H9 (cell line): ENCODE measurements around the gene IL18R1. TPM values are rescaled to one million over a fixed set of nuclear protein-coding genes. Genes with fewer than 3 reads are reported as not detected.

ENCODE experiments used
- DNase-seq: peaks from one replicate; pipeline ENCODE4 v3.0.0-alpha.2; 2017
- H2AFZ ChIP-seq: one replicate; pipeline ENCODE4 v1.6.1; 2013; ENCODE audit warnings: mild to moderate bottlenecking, low read length, control low read depth, moderate library complexity
- H2AK5ac ChIP-seq: 2 replicates; pipeline ENCODE4 v1.6.1; 2013; ENCODE audit warnings: low read length, control low read depth, mixed read lengths; ENCODE audit not compliant: insufficient read length
- H2BK120ac ChIP-seq: one replicate; pipeline ENCODE4 v1.6.1; 2013; ENCODE audit warnings: low read depth, mild to moderate bottlenecking, low read length, control low read depth, inconsistent platforms; ENCODE audit not compliant: poor library complexity, severe bottlenecking
- H2BK12ac ChIP-seq: 2 replicates; pipeline ENCODE4 v1.6.1; 2013; ENCODE audit warnings: low read length, control low read depth, mixed read lengths, low read depth; ENCODE audit not compliant: insufficient read length
- H2BK15ac ChIP-seq: 2 replicates; pipeline ENCODE4 v1.6.1; 2013; ENCODE audit warnings: low read depth, low read length, control low read depth
- H2BK20ac ChIP-seq: one replicate; pipeline ENCODE4 v1.6.1; 2013; ENCODE audit warnings: low read depth, mild to moderate bottlenecking, low read length, control low read depth, inconsistent platforms; ENCODE audit not compliant: poor library complexity, severe bottlenecking
- H2BK5ac ChIP-seq: 2 replicates; pipeline ENCODE4 v1.6.1; 2013; ENCODE audit warnings: low read length, control low read depth, mixed read lengths; ENCODE audit not compliant: insufficient read length
- H3K14ac ChIP-seq: 2 replicates; pipeline ENCODE4 v1.6.1; 2013; ENCODE audit warnings: low read length, control low read depth; ENCODE audit not compliant: insufficient read depth
- H3K18ac ChIP-seq: 2 replicates; pipeline ENCODE4 v1.6.1; 2013; ENCODE audit warnings: low read depth, mild to moderate bottlenecking, mixed read lengths, low read length, control low read depth; ENCODE audit not compliant: insufficient read length
- H3K23ac ChIP-seq: 2 replicates; pipeline ENCODE4 v1.6.1; 2013; ENCODE audit warnings: low read length, control low read depth, mixed read lengths, low read depth; ENCODE audit not compliant: insufficient read length
- H3K23me2 ChIP-seq: 2 replicates; pipeline ENCODE4 v1.6.1; 2013; ENCODE audit warnings: low read depth, mild to moderate bottlenecking, mixed read lengths, low read length, control low read depth; ENCODE audit not compliant: insufficient read length, poor library complexity, severe bottlenecking
- H3K27ac ChIP-seq: 2 replicates; pipeline ENCODE4 v1.5.1; 2013; ENCODE audit warnings: low read length, control low read depth, mixed read lengths, low read depth; ENCODE audit not compliant: insufficient read length
- H3K27me3 ChIP-seq: 2 replicates; pipeline ENCODE4 v1.6.1; 2013; ENCODE audit warnings: low read length, control low read depth, inconsistent platforms; ENCODE audit not compliant: insufficient read depth
- H3K4ac ChIP-seq: 2 replicates; pipeline ENCODE4 v1.6.1; 2013; ENCODE audit warnings: low read depth, mild to moderate bottlenecking, control low read depth, inconsistent platforms, low read length, moderate library complexity
- H3K4me1 ChIP-seq: 2 replicates; pipeline ENCODE4 v1.6.1; 2013; ENCODE audit warnings: low read length, control low read depth, inconsistent platforms; ENCODE audit not compliant: insufficient read depth
- H3K4me2 ChIP-seq: 2 replicates; pipeline ENCODE4 v1.6.1; 2013; ENCODE audit warnings: low read length, control low read depth, mixed read lengths; ENCODE audit not compliant: insufficient read length, insufficient read depth
- H3K56ac ChIP-seq: 2 replicates; pipeline ENCODE4 v1.6.1; 2013; ENCODE audit warnings: low read depth, mild to moderate bottlenecking, mixed read lengths, low read length, control low read depth; ENCODE audit not compliant: insufficient read length
- H3K79me1 ChIP-seq: 2 replicates; pipeline ENCODE4 v1.6.1; 2013; ENCODE audit warnings: low read depth, mild to moderate bottlenecking, moderate library complexity, low read length, control low read depth, inconsistent platforms; ENCODE audit not compliant: insufficient read depth, poor library complexity, severe bottlenecking
- H3K79me2 ChIP-seq: 2 replicates; pipeline ENCODE4 v1.6.1; 2013; ENCODE audit warnings: low read length, control low read depth, inconsistent platforms; ENCODE audit not compliant: insufficient read depth
- H3K9ac ChIP-seq: 2 replicates; pipeline ENCODE4 v1.6.1; 2013; ENCODE audit warnings: low read length, control low read depth, mixed read lengths; ENCODE audit not compliant: insufficient read length; ENCODE audit errors: extremely low read depth
- H3K9me3 ChIP-seq: one replicate; pipeline ENCODE4 v1.6.1; 2013; ENCODE audit warnings: low read depth, low read length, inconsistent platforms; ENCODE audit not compliant: control insufficient read depth
- H3T11ph ChIP-seq: one replicate; pipeline ENCODE4 v1.6.1; 2013; ENCODE audit warnings: mild to moderate bottlenecking, low read length, control low read depth, inconsistent platforms
- H4K20me1 ChIP-seq: one replicate; pipeline ENCODE4 v1.6.1; 2013; ENCODE audit not compliant: control insufficient read depth, insufficient read length, insufficient read depth
- H4K5ac ChIP-seq: 2 replicates; pipeline ENCODE4 v1.6.1; 2013; ENCODE audit warnings: low read depth, mild to moderate bottlenecking, mixed read lengths, low read length, control low read depth; ENCODE audit not compliant: insufficient read length
- H4K8ac ChIP-seq: replicated peaks from 2 replicates; pipeline ENCODE4 v1.6.1; 2013; ENCODE audit warnings: low read length, control low read depth, mixed read lengths, low read depth; ENCODE audit not compliant: insufficient read length
- H4K91ac ChIP-seq: 2 replicates; pipeline ENCODE4 v1.6.1; 2013; ENCODE audit warnings: low read depth, mild to moderate bottlenecking, moderate library complexity, mixed read lengths, low read length, control low read depth; ENCODE audit not compliant: insufficient read length
- H3K27ac Mint-ChIP-seq, 3 experiments: 2 replicates in 2 of 3; 3 replicates in 1 of 3; pipeline ENCODE4 v1.8.0; 2020 to 2021; ENCODE audit warnings: mixed read lengths in 3 of 3, mild to moderate bottlenecking in 1 of 3, moderate library complexity in 1 of 3
- H3K27me3 Mint-ChIP-seq: 2 replicates; pipeline ENCODE4 v1.8.0; 2021; ENCODE audit warnings: low read depth, mild to moderate bottlenecking, moderate library complexity, mixed read lengths
- H3K36me3 Mint-ChIP-seq, 3 experiments: 2 replicates in 2 of 3; 3 replicates in 1 of 3; pipeline ENCODE4 v1.8.0; 2020 to 2021; ENCODE audit warnings: low read depth in 3 of 3, mixed read lengths in 3 of 3; ENCODE audit not compliant: insufficient read depth in 1 of 3
- H3K4me1 Mint-ChIP-seq, 2 experiments: 2 replicates each; pipeline ENCODE4 v1.8.0; 2020; ENCODE audit warnings: mixed read lengths in 2 of 2
- H3K4me3 Mint-ChIP-seq, 2 experiments: 2 replicates in 1 of 2; 3 replicates in 1 of 2; pipeline ENCODE4 v1.8.0; 2020 to 2021; ENCODE audit warnings: mild to moderate bottlenecking in 2 of 2, mixed read lengths in 2 of 2, moderate library complexity in 1 of 2
- H3K9me3 Mint-ChIP-seq, 2 experiments: 2 replicates in 1 of 2; 3 replicates in 1 of 2; pipeline ENCODE4 v1.8.0; 2020; ENCODE audit warnings: mild to moderate bottlenecking in 2 of 2, mixed read lengths in 2 of 2, moderate library complexity in 1 of 2
- CTCF ChIP-seq: fragments of 200-600 bp; sonication (generic); conservative IDR thresholded peaks from 3 replicates; pipeline ENCODE4 v1.8.0; 2021; ENCODE audit warnings: antibody characterized with exemption, mild to moderate bottlenecking
- WGBS: extraction: QIAGEN DNeasy Blood & Tissue Kit; methylation state at CpG from one replicate; pipeline ENCODE4 v1.1.7; 2013; ENCODE audit warnings: missing lambda C conversion rate, low lambda C conversion rate, mixed read lengths; ENCODE audit not compliant: insufficient read length; ENCODE audit errors: extremely low coverage; 5-methylcytosine and 5-hydroxymethylcytosine counted together
- total RNA-seq: library from RNA; stranded (reverse); gene quantifications from 2 replicates; pipeline ENCODE4 v1.2.1, GENCODE V29; 2021

The IL18R1 gene
- total RNA-seq, 1 experiment from 2014 or later, result not detected

- Mint-ChIP-seq H3K27me3 (peaks cover 14% of the 10 kb centered on the region), H3K27ac (no peak overlapping the region), H3K4me3 (peak overlapping the region in 1 of 2 experiments; percentile 8; a peak in 1 of 5 replicates), H3K36me3 (peaks cover 4 to 20% (median 17%) of the 10 kb centered on the region in 3 experiments), H3K4me1 (peaks cover 6% of the 10 kb centered on the region in 2 experiments), H3K9me3 (peaks cover 20 to 22% of the 10 kb centered on the region in 2 experiments)
- no peak overlapping the region for H2BK15ac ChIP-seq
- no peak overlapping the region for H3T11ph ChIP-seq
- no peak overlapping the region for H3K14ac ChIP-seq
- no peak overlapping the region for H2BK120ac ChIP-seq
- no peak overlapping the region for H3K23ac ChIP-seq
- H3K4me2 ChIP-seq, result no peak overlapping the region
- H2AK5ac ChIP-seq, result no peak overlapping the region
- H3K4me1 ChIP-seq, result peaks cover 2% of the 10 kb centered on the region; the same call in 1 of the 2 replicates
- no peak for TF ChIP-seq CTCF
- H3K27ac ChIP-seq, result no peak overlapping the region
- no peak overlapping the region for H2BK12ac ChIP-seq
- no peaks in the 10 kb centered on the region for H3K27me3 ChIP-seq
- no peak overlapping the region for H3K9ac ChIP-seq
- H4K91ac ChIP-seq, result no peak overlapping the region
- H2BK20ac ChIP-seq, result no peak overlapping the region
- H4K8ac ChIP-seq, result no peak overlapping the region
- no peak overlapping the region for H2AFZ ChIP-seq
- H3K23me2 ChIP-seq, result no peaks in the 10 kb centered on the region
- H2BK5ac ChIP-seq, result no peak overlapping the region
- DNase-seq, result no peak
- no CpG with 5 or more reads among the region's 5 CpGs for WGBS
- H4K20me1 ChIP-seq, result no peaks in the 10 kb centered on the region
- no peak overlapping the region for H4K5ac ChIP-seq
- peaks cover 13% of the 10 kb centered on the region for H3K9me3 ChIP-seq
- H3K18ac ChIP-seq, result no peak overlapping the region
- no peaks in the 10 kb centered on the region for H3K79me1 ChIP-seq
- no peak overlapping the region for H3K56ac ChIP-seq
- H3K4ac ChIP-seq, result no peak overlapping the region
- H3K79me2 ChIP-seq, result no peaks in the 10 kb centered on the region
These were observed 6.1 kb downstream of the IL18R1 start for GRCh38 chr2:102361632-102362241.
